ENCODE data around the gene PPIG.

- TF ChIP-seq CTCF (IDR thresholded peaks at IDR 0.05): peak; percentile 25
- TF ChIP-seq ZFX (IDR thresholded peaks at IDR 0.05; ENCODE audit: borderline replicate concordance): no peak
These were observed 92.2 kb downstream of the PPIG start for GRCh38 chr2:169676357-169676756.
